ENCODE measurements around the gene COL19A1. TPM values are rescaled to one million over a fixed set of nuclear protein-coding genes. Genes with fewer than 3 reads are reported as not detected.

Gene COL19A1
- polyA plus RNA-seq, 2 donors: 0.02 to 0.04 TPM

- Histone ChIP-seq H3K36me3 (ENCODE audit: control insufficient read depth in 2 of 2, insufficient read depth in 2 of 2, low read length in 1 of 2) (no peaks in the 10 kb centered on the region), H3K4me3 (ENCODE audit: low read depth in 1 of 2, low read length in 2 of 2) (no peak overlapping the region), H3K27me3 (ENCODE audit: control insufficient read depth in 1 of 2, insufficient read depth in 2 of 2, low read length in 2 of 2) (no peaks in the 10 kb centered on the region), H3K27ac (ENCODE audit: low read depth in 2 of 2, low read length in 1 of 2) (no peak overlapping the region), H3K4me1 (ENCODE audit: control insufficient read depth in 2 of 2, insufficient read depth in 2 of 2, low read length in 1 of 2) (no peaks in the 10 kb centered on the region), H3K9me3 (ENCODE audit: control insufficient read depth in 2 of 2, insufficient read depth in 1 of 2, low read depth in 1 of 2, low read length in 1 of 2) (no peaks in the 10 kb centered on the region)
- 62 to 66% methylated on average over 10 of the region's 10 CpGs for WGBS, 2 donors
These were observed 269.1 kb downstream of the COL19A1 start for GRCh38 chr6:70135219-70136160.

DNA sequence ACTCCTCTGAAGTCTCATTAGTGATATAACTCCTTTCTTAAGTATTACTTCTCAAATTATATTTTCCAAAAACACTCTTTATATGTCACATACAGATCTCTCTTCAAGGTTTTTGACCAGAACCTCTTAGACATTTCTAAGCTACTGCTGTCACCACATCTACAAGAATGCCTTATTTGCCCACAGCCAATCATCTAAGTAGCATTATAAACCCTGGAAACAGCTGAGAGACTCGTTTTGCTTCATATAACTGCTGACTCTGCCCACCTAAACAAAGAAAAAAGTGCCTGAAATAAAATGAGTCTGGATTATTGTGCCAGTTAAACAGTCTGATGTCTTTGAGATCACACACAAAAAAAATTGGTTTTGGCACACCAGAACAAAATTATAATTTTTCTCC lies 270.6 kb downstream of the COL19A1 start:
- H3K27me3 ChIP-seq (ENCODE audit: control insufficient read depth in 1 of 2, insufficient read depth in 2 of 2, low read length in 2 of 2): no peaks in the 10 kb centered on the region
- H3K27ac ChIP-seq (ENCODE audit: low read depth in 2 of 2, low read length in 1 of 2): no peak overlapping the region
- WGBS, 2 donors: 16 to 22% methylated on average over 1 of the region's 1 CpG
- no peak overlapping the region for H3K4me3 ChIP-seq (ENCODE audit: low read depth in 1 of 2, low read length in 2 of 2)
- no peaks in the 10 kb centered on the region for H3K4me1 ChIP-seq (ENCODE audit: control insufficient read depth in 2 of 2, insufficient read depth in 2 of 2, low read length in 1 of 2)
- H3K36me3 ChIP-seq (ENCODE audit: control insufficient read depth in 2 of 2, insufficient read depth in 2 of 2, low read length in 1 of 2): no peaks in the 10 kb centered on the region
- no peaks in the 10 kb centered on the region for H3K9me3 ChIP-seq (ENCODE audit: control insufficient read depth in 2 of 2, insufficient read depth in 1 of 2, low read depth in 1 of 2, low read length in 1 of 2)

- WGBS, 2 donors: 38 to 42% methylated on average over 2 of the region's 2 CpGs
- H3K9me3 ChIP-seq (ENCODE audit: control insufficient read depth in 2 of 2, insufficient read depth in 1 of 2, low read depth in 1 of 2, low read length in 1 of 2): no peaks in the 10 kb centered on the region
- H3K27me3 ChIP-seq (ENCODE audit: control insufficient read depth in 1 of 2, insufficient read depth in 2 of 2, low read length in 2 of 2): no peaks in the 10 kb centered on the region
- H3K27ac ChIP-seq (ENCODE audit: low read depth in 2 of 2, low read length in 1 of 2): no peak overlapping the region
- H3K4me1 ChIP-seq (ENCODE audit: control insufficient read depth in 2 of 2, insufficient read depth in 2 of 2, low read length in 1 of 2): no peaks in the 10 kb centered on the region
- no peak overlapping the region for H3K4me3 ChIP-seq (ENCODE audit: low read depth in 1 of 2, low read length in 2 of 2)
- H3K36me3 ChIP-seq (ENCODE audit: control insufficient read depth in 2 of 2, insufficient read depth in 2 of 2, low read length in 1 of 2): no peaks in the 10 kb centered on the region
These were observed 274.1 kb downstream of the COL19A1 start for GRCh38 chr6:70140496-70140895.

DNA sequence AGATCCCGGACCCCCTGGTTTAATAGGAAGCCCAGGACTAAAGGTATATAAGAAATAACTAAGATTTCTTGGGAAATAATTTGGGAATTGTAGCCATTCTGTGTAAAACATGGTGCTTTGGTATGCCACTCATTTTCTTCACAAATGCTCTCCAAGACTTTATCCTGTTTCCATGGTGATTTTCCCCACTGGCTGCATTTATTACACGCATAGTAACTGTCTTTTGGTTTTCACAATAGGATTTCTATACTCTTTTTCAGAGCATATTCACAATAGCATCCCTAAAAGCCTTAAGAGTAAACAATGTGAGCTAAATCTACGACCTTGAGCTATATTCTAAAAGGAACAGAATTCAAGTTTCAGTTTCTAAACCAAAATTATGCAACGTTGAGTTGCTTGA lies 275.7 kb downstream of the COL19A1 start:
- no peaks in the 10 kb centered on the region for H3K9me3 ChIP-seq (ENCODE audit: control insufficient read depth in 2 of 2, insufficient read depth in 1 of 2, low read depth in 1 of 2, low read length in 1 of 2)
- H3K36me3 ChIP-seq (ENCODE audit: control insufficient read depth in 2 of 2, insufficient read depth in 2 of 2, low read length in 1 of 2): no peaks in the 10 kb centered on the region
- no peaks in the 10 kb centered on the region for H3K27me3 ChIP-seq (ENCODE audit: control insufficient read depth in 1 of 2, insufficient read depth in 2 of 2, low read length in 2 of 2)
- no peak overlapping the region for H3K27ac ChIP-seq (ENCODE audit: low read depth in 2 of 2, low read length in 1 of 2)
- WGBS, 2 donors: 66 to 69% methylated on average over 4 of the region's 4 CpGs
- no peak overlapping the region for H3K4me3 ChIP-seq (ENCODE audit: low read depth in 1 of 2, low read length in 2 of 2)
- H3K4me1 ChIP-seq (ENCODE audit: control insufficient read depth in 2 of 2, insufficient read depth in 2 of 2, low read length in 1 of 2): no peaks in the 10 kb centered on the region

DNA sequence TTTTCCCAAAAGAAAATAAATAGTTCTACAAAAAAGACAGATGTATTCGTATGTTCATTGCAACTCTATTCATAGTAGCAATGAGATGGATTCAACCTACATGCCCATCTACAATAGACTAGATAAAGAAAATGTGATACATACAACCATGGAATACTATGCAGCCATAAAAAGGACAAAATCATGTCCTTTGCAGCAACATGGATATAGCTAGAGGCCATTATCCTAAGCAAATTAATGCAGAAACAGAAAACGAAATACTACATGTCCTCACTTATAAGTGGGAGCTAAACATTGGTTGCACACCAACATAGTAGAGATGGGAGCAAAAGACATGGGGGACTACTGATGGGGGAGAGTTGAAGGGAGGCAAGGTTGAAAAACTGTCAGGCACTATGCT lies 278.8 kb downstream of the COL19A1 start:
- H3K9me3 ChIP-seq (ENCODE audit: control insufficient read depth in 2 of 2, insufficient read depth in 1 of 2, low read depth in 1 of 2, low read length in 1 of 2): no peaks in the 10 kb centered on the region

DNA sequence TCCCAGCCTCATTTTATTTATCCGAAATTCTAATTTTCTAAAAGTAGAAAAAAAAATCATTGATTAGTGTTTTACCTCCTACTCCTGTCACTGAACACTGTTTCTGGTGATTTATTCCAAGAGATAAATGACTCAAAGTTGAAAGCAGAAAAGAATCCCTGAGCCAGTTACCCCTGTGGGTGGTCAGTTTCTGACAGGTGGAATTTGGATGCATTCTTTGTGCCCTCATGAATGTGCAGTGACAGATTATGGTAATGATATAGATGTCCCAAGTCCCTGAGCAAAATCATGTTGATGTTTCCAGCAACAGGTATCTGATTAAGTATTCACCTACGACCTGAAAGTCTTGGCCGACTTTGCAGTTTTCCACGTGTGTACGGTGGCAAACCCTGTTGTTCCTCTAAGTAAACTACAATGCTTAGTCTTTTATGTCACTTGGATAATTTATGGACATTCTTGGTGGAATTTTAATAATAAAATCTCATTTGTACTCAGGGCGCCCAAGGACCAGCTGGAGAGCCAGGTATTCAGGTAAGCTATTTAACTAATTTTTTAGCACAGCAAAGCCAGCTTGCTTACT lies 282.9 kb downstream of the COL19A1 start:
- Histone ChIP-seq H3K4me3 (ENCODE audit: low read depth in 1 of 2, low read length in 2 of 2) (no peak overlapping the region), H3K4me1 (ENCODE audit: control insufficient read depth in 2 of 2, insufficient read depth in 2 of 2, low read length in 1 of 2) (no peaks in the 10 kb centered on the region), H3K9me3 (ENCODE audit: control insufficient read depth in 2 of 2, insufficient read depth in 1 of 2, low read depth in 1 of 2, low read length in 1 of 2) (no peaks in the 10 kb centered on the region), H3K27ac (ENCODE audit: low read depth in 2 of 2, low read length in 1 of 2) (no peak overlapping the region), H3K36me3 (ENCODE audit: control insufficient read depth in 2 of 2, insufficient read depth in 2 of 2, low read length in 1 of 2) (no peaks in the 10 kb centered on the region), H3K27me3 (ENCODE audit: control insufficient read depth in 1 of 2, insufficient read depth in 2 of 2, low read length in 2 of 2) (peaks cover 0 to 3% of the 10 kb centered on the region in 2 donors)
- 78 to 85% methylated on average over 6 of the region's 6 CpGs for WGBS, 2 donors

More for the DNA sequence above, 278.8 kb downstream of the COL19A1 start:
- Histone ChIP-seq H3K4me3 (ENCODE audit: low read depth in 1 of 2, low read length in 2 of 2) (no peak overlapping the region), H3K4me1 (ENCODE audit: control insufficient read depth in 2 of 2, insufficient read depth in 2 of 2, low read length in 1 of 2) (no peaks in the 10 kb centered on the region), H3K27ac (ENCODE audit: low read depth in 2 of 2, low read length in 1 of 2) (no peak overlapping the region), H3K27me3 (ENCODE audit: control insufficient read depth in 1 of 2, insufficient read depth in 2 of 2, low read length in 2 of 2) (no peaks in the 10 kb centered on the region), H3K36me3 (ENCODE audit: control insufficient read depth in 2 of 2, insufficient read depth in 2 of 2, low read length in 1 of 2) (no peaks in the 10 kb centered on the region)
- 67 to 83% methylated on average over 2 of the region's 2 CpGs for WGBS, 2 donors

DNA sequence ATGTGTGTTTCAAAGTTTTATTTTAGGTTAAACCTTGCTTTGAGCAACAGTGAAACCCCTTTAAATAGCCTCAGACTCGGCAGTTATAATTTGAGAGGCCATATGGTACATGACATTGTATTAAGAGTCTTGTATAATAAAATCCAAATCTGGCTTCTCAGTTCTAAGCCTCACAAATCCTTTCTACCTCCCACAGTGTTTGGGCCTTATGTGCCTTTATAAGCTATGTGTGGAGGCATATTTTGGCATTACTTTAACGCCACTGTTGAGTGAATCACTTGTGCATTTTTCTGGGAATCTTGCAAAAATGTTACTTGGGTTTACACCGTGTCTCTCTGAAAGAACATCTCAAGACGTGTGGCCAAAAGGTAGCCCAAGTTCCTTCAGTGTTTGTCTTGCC lies 284.2 kb downstream of the COL19A1 start:
- H3K36me3 ChIP-seq (ENCODE audit: control insufficient read depth in 2 of 2, insufficient read depth in 2 of 2, low read length in 1 of 2): no peaks in the 10 kb centered on the region
- no peak overlapping the region for H3K27ac ChIP-seq (ENCODE audit: low read depth in 2 of 2, low read length in 1 of 2)
- H3K4me3 ChIP-seq (ENCODE audit: low read depth in 1 of 2, low read length in 2 of 2): no peak overlapping the region
- 34 to 48% methylated on average over 4 of the region's 4 CpGs for WGBS, 2 donors
- peaks cover 0 to 3% of the 10 kb centered on the region in 2 donors for H3K27me3 ChIP-seq (ENCODE audit: control insufficient read depth in 1 of 2, insufficient read depth in 2 of 2, low read length in 2 of 2)
- no peaks in the 10 kb centered on the region for H3K4me1 ChIP-seq (ENCODE audit: control insufficient read depth in 2 of 2, insufficient read depth in 2 of 2, low read length in 1 of 2)
- no peaks in the 10 kb centered on the region for H3K9me3 ChIP-seq (ENCODE audit: control insufficient read depth in 2 of 2, insufficient read depth in 1 of 2, low read depth in 1 of 2, low read length in 1 of 2)

GRCh38 chr6:70151616-70152015 lies 285.3 kb downstream of the COL19A1 start:
- H3K4me3 ChIP-seq (ENCODE audit: low read depth in 1 of 2, low read length in 2 of 2): no peak overlapping the region
- no peaks in the 10 kb centered on the region for H3K36me3 ChIP-seq (ENCODE audit: control insufficient read depth in 2 of 2, insufficient read depth in 2 of 2, low read length in 1 of 2)
- H3K9me3 ChIP-seq (ENCODE audit: control insufficient read depth in 2 of 2, insufficient read depth in 1 of 2, low read depth in 1 of 2, low read length in 1 of 2): no peaks in the 10 kb centered on the region
- no peak overlapping the region for H3K27ac ChIP-seq (ENCODE audit: low read depth in 2 of 2, low read length in 1 of 2)
- WGBS, 2 donors: 74 to 79% methylated on average over 2 of the region's 2 CpGs
- peaks cover 0 to 3% of the 10 kb centered on the region in 2 donors for H3K27me3 ChIP-seq (ENCODE audit: control insufficient read depth in 1 of 2, insufficient read depth in 2 of 2, low read length in 2 of 2)
- no peaks in the 10 kb centered on the region for H3K4me1 ChIP-seq (ENCODE audit: control insufficient read depth in 2 of 2, insufficient read depth in 2 of 2, low read length in 1 of 2)

- WGBS, 2 donors: 66 to 69% methylated on average over 6 of the region's 6 CpGs
These were observed 286.4 kb downstream of the COL19A1 start for GRCh38 chr6:70152786-70153185.

More at GRCh38 chr6:70152786-70153185, 286.4 kb downstream of the COL19A1 start:
- no peaks in the 10 kb centered on the region for H3K9me3 ChIP-seq (ENCODE audit: control insufficient read depth in 2 of 2, insufficient read depth in 1 of 2, low read depth in 1 of 2, low read length in 1 of 2)
- peaks cover 0 to 3% of the 10 kb centered on the region in 2 donors for H3K27me3 ChIP-seq (ENCODE audit: control insufficient read depth in 1 of 2, insufficient read depth in 2 of 2, low read length in 2 of 2)
- H3K4me1 ChIP-seq (ENCODE audit: control insufficient read depth in 2 of 2, insufficient read depth in 2 of 2, low read length in 1 of 2): no peaks in the 10 kb centered on the region
- H3K4me3 ChIP-seq (ENCODE audit: low read depth in 1 of 2, low read length in 2 of 2): no peak overlapping the region
- H3K36me3 ChIP-seq (ENCODE audit: control insufficient read depth in 2 of 2, insufficient read depth in 2 of 2, low read length in 1 of 2): no peaks in the 10 kb centered on the region
- no peak overlapping the region for H3K27ac ChIP-seq (ENCODE audit: low read depth in 2 of 2, low read length in 1 of 2)

Measured in esophagus (tissue), 2 donors.